Endothelial cell of umbilical vein (primary cell): ENCODE measurements around the gene RPS18.

Experiments
- EZH2 ChIP-seq: IDR thresholded peaks from 2 replicates; pipeline ENCODE4 v1.6.1; 2012; ENCODE audit warnings: borderline replicate concordance, low read depth, mild to moderate bottlenecking, moderate library complexity, low read length, inconsistent platforms; ENCODE audit not compliant: severe bottlenecking
- GATA2 ChIP-seq: IDR thresholded peaks from 2 replicates; pipeline ENCODE4 v1.7.0; 2011; ENCODE audit warnings: low read depth, mild to moderate bottlenecking, moderate library complexity, mixed read lengths, low read length; ENCODE audit not compliant: insufficient read length, insufficient read depth
- JUN ChIP-seq: IDR thresholded peaks from 2 replicates; pipeline ENCODE4 v1.6.1; 2011; ENCODE audit warnings: borderline replicate concordance, low read depth; ENCODE audit not compliant: insufficient read length, insufficient read depth
- POLR2A ChIP-seq: IDR thresholded peaks from 2 replicates; pipeline ENCODE4 v1.6.1; 2012; ENCODE audit warnings: low read depth, mild to moderate bottlenecking, control low read depth, low read length
- POLR2AphosphoS5 ChIP-seq: IDR thresholded peaks from 2 replicates; pipeline ENCODE4 v1.6.1; 2012; ENCODE audit warnings: low read depth, mild to moderate bottlenecking, control low read depth, low read length, moderate library complexity; ENCODE audit not compliant: insufficient read depth
- TF ChIP-seq, protein P1 (sequence below), 2 donors: IDR thresholded peaks; 1 replicate in 1 of 2; 2 replicates in 1 of 2; pipeline ENCODE4 v1.5.1; 2011; ENCODE audit warnings: low read length in 2 of 2, mild to moderate bottlenecking in 2 of 2, moderate library complexity in 2 of 2, control low read depth in 1 of 2, inconsistent platforms in 1 of 2, low read depth in 1 of 2; ENCODE audit not compliant: insufficient read depth in 1 of 2; ENCODE audit errors: extremely low read depth in 1 of 2

DNA sequence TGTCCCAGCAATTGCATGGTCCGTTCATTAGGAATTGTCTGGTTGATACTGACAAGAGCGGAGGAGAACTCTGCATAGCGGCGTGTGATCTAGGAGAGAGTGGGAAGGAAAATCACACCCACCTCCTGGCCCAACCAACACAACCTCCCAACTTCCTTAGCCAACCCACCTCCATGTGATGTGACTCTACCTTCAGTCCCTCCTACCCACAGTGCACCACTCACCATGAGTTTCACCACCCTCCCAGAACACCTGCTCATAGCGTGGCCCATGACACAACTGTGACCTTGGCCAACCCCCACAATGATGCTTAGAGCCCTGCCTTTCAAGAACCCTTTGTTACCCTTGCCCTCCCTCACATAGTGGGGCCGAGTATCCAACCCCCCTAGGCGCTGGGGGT lies 7.9 kb upstream of the RPS18 start:
- TF ChIP-seq, protein P1, sequence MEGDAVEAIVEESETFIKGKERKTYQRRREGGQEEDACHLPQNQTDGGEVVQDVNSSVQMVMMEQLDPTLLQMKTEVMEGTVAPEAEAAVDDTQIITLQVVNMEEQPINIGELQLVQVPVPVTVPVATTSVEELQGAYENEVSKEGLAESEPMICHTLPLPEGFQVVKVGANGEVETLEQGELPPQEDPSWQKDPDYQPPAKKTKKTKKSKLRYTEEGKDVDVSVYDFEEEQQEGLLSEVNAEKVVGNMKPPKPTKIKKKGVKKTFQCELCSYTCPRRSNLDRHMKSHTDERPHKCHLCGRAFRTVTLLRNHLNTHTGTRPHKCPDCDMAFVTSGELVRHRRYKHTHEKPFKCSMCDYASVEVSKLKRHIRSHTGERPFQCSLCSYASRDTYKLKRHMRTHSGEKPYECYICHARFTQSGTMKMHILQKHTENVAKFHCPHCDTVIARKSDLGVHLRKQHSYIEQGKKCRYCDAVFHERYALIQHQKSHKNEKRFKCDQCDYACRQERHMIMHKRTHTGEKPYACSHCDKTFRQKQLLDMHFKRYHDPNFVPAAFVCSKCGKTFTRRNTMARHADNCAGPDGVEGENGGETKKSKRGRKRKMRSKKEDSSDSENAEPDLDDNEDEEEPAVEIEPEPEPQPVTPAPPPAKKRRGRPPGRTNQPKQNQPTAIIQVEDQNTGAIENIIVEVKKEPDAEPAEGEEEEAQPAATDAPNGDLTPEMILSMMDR (IDR thresholded peaks at IDR 0.05; ENCODE audit: extremely low read depth in 1 of 2, insufficient read depth in 1 of 2, low read depth in 1 of 2, low read length in 2 of 2) = no peak
- TF ChIP-seq POLR2AphosphoS5 (no peak), POLR2A (no peak), GATA2 (no peak), EZH2 (no peak), JUN (no peak)
